Measurements from ENCODE around the gene ZMYM5.
"Not testable (repeated sequence)": the region's sequence is repeated elsewhere in the genome, so short reads cannot be mapped to it uniquely, and the experiment has no call there.

Gene ZMYM5

GRCh38 chr13:19810151-19810550 is 53.3 kb downstream of the ZMYM5 start:
- DNase-seq (ENCODE audit: low spot score) = no peak
- H3K27ac ChIP-seq = no peak overlapping the region
- POLR2A ChIA-PET (ENCODE audit: low non-redundant PET) = no interaction called here
- no peak for TF ChIP-seq CTCF (conservative IDR thresholded peaks at IDR 0.05; ENCODE audit: low read depth)
- CTCF ChIA-PET = no interaction called here

- H3K27ac ChIP-seq = no peak overlapping the region
- CTCF ChIA-PET = no interaction called here
- DNase-seq (ENCODE audit: low spot score) = no peak
- TF ChIP-seq CTCF (conservative IDR thresholded peaks at IDR 0.05; ENCODE audit: low read depth) = no peak
- POLR2A ChIA-PET (ENCODE audit: low non-redundant PET) = no interaction called here
These were observed 57.7 kb downstream of the ZMYM5 start for GRCh38 chr13:19805765-19806164.

GRCh38 chr13:19795956-19796355 is 67.5 kb downstream of the ZMYM5 start:
- POLR2A ChIA-PET (ENCODE audit: low non-redundant PET) = no interaction called here
- no peak for TF ChIP-seq CTCF (conservative IDR thresholded peaks at IDR 0.05; ENCODE audit: low read depth)
- DNase-seq (ENCODE audit: low spot score) = no peak
- CTCF ChIA-PET = no interaction called here
- no peak overlapping the region for H3K27ac ChIP-seq

- H3K27ac ChIP-seq = peak overlapping the region; percentile 51
- peak; percentile 65 for DNase-seq (ENCODE audit: low spot score)
- ChIA-PET POLR2A (ENCODE audit: low non-redundant PET) (no interaction called here), CTCF (interaction anchor here (0.6 to 0.9 kb wide), 3 partner anchors 11 to 166 kb away, joined by 3 read pairs; no protein-coding TSS in a partner anchor)
- TF ChIP-seq CTCF (conservative IDR thresholded peaks at IDR 0.05; ENCODE audit: low read depth) = no peak
These were observed 68.8 kb downstream of the ZMYM5 start for GRCh38 chr13:19794631-19795030.

GRCh38 chr13:19791953-19792537 is 71.4 kb downstream of the ZMYM5 start:
- no peak overlapping the region for H3K27ac ChIP-seq
- ChIA-PET CTCF (interaction anchor here (0.7 kb wide), 1 partner anchor 126 kb away, joined by 4 read pairs; no protein-coding TSS in a partner anchor), POLR2A (ENCODE audit: low non-redundant PET) (no interaction called here)
- DNase-seq (ENCODE audit: low spot score) = no peak
- TF ChIP-seq CTCF (conservative IDR thresholded peaks at IDR 0.05; ENCODE audit: low read depth) = no peak

- peak; percentile 96 for DNase-seq (ENCODE audit: low spot score)
- POLR2A ChIA-PET (ENCODE audit: low non-redundant PET) = not testable (repeated sequence)
- CTCF ChIA-PET = interaction anchor here (0.5 kb wide), 1 partner anchor 12 kb away, joined by 3 read pairs; no protein-coding TSS in a partner anchor
- H3K27ac ChIP-seq = peak within 1 kb of the TSS; percentile 86
These were observed 80.4 kb downstream of the ZMYM5 start, which contains the start of gene PSPC1 for GRCh38 chr13:19782727-19783682. Gene PSPC1, minus strand, starts transcription at chr13:19782945. Its CDS starts 188 bp downstream, at chr13:19782757.
